GM12864 (cell line): ENCODE results near the gene DEFB121.

Source experiments
- DNase-seq: peaks from one replicate; pipeline ENCODE4 v3.0.0-alpha.2; 2011; ENCODE audit warnings: low read depth
- H3K4me3 ChIP-seq: 2 replicates; pipeline ENCODE4 v1.5.1; 2011; ENCODE audit warnings: mild to moderate bottlenecking, low read depth, low read length, control low read depth
- CTCF ChIP-seq: IDR thresholded peaks from 2 replicates; pipeline ENCODE4 v1.5.1; 2011; ENCODE audit warnings: low read depth, mild to moderate bottlenecking, moderate library complexity, low read length, control low read depth, inconsistent platforms; ENCODE audit errors: missing control alignments

Gene DEFB121

DNA sequence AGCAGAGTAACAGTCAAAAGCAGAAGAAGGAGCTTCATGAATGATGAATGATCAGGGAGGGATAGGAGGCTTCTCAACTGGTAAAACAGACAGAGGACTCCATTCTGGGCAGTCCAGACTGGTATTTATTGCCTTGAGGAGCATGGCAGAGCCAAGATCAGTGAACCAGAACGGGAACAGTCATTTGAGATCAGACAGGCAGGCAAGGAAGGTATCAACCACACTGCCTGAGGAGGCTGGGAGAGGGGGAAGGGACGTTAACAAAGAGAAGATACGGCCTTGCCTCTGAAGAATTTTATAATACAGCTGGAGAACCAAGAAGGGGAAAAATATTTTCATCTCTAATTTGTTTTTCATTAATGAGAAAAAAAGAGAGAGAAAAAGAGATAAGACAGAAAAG lies at the start of gene DEFB121:
Gene DEFB121 (minus strand): TSS at position 101 of the 400 bp plus-strand sequence. CDS start 63 bp downstream, at position 38.
- no peak for DNase-seq
- TF ChIP-seq CTCF: no peak
- H3K4me3 ChIP-seq: no peak within 1 kb of the TSS

DNA sequence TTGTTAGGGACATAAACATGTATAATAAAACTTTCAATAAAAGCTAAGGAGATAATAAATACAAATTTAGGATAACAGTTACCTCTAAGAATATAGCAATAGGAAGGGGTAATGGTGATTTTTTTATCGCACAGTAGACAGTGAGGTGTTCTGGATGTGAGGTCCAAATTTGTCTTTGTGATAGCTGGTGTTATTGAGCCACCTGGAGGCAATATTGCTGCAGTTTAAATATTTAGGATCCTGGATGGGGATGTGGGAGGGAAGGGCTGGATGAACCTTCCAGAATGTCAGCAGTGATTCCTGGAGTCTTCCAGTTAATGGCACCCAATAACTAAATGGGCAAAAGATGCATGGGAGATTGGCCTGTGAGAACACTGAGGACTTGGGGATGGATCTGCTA lies 48.3 kb upstream of the DEFB121 start:
- DNase-seq: no peak

GRCh38 chr20:31452575-31452974 lies 46.6 kb upstream of the DEFB121 start:
- no peak overlapping the region for H3K4me3 ChIP-seq
- no peak for DNase-seq
- no peak for TF ChIP-seq CTCF

More for the DNA sequence above, 48.3 kb upstream of the DEFB121 start:
- no peak overlapping the region for H3K4me3 ChIP-seq
- TF ChIP-seq CTCF: no peak

- DNase-seq: no peak
- no peak overlapping the region for H3K4me3 ChIP-seq
- TF ChIP-seq CTCF: no peak
Measured at GRCh38 chr20:31449511-31450414, 43.7 kb upstream of the DEFB121 start.

- TF ChIP-seq CTCF: no peak
- H3K4me3 ChIP-seq: no peak overlapping the region
- no peak for DNase-seq
Measured at GRCh38 chr20:31446084-31446819, 40.2 kb upstream of the DEFB121 start.

GRCh38 chr20:31440012-31440659 lies 34.1 kb upstream of the DEFB121 start, which contains the start of gene DEFB123:
TSS of gene DEFB123 (plus strand) at chr20:31440632. CDS start at chr20:31440699, 67 bp downstream.
- peak; percentile 54 for TF ChIP-seq CTCF
- no peak within 1 kb of the TSS for H3K4me3 ChIP-seq
- no peak for DNase-seq
